ENCODE measurements around the gene GABRB2.

GRCh38 chr5:161562446-161562845, 15.9 kb upstream of the GABRB2 start:
- no peak for TF ChIP-seq POLR2A (IDR thresholded peaks at IDR 0.05; ENCODE audit: borderline replicate concordance, extremely low read depth, insufficient read depth, insufficient read length)
- TF ChIP-seq, protein P1, sequence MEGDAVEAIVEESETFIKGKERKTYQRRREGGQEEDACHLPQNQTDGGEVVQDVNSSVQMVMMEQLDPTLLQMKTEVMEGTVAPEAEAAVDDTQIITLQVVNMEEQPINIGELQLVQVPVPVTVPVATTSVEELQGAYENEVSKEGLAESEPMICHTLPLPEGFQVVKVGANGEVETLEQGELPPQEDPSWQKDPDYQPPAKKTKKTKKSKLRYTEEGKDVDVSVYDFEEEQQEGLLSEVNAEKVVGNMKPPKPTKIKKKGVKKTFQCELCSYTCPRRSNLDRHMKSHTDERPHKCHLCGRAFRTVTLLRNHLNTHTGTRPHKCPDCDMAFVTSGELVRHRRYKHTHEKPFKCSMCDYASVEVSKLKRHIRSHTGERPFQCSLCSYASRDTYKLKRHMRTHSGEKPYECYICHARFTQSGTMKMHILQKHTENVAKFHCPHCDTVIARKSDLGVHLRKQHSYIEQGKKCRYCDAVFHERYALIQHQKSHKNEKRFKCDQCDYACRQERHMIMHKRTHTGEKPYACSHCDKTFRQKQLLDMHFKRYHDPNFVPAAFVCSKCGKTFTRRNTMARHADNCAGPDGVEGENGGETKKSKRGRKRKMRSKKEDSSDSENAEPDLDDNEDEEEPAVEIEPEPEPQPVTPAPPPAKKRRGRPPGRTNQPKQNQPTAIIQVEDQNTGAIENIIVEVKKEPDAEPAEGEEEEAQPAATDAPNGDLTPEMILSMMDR (IDR thresholded peaks at IDR 0.05 in 2 of 3, conservative IDR thresholded peaks at IDR 0.05 in 1 of 3; ENCODE audit: borderline replicate concordance in 1 of 3, insufficient read depth in 1 of 3, low read depth in 2 of 3, low read length in 2 of 3), result no peak
- TF ChIP-seq EGR1 (IDR thresholded peaks at IDR 0.05; ENCODE audit: low read depth), result no peak
- no peak for TF ChIP-seq EZH2 (IDR thresholded peaks at IDR 0.05)
